Coronary artery (tissue), 2 donors: Measurements from ENCODE around the gene FBLN1.

Source experiments
- DNase-seq: peaks from one replicate; pipeline ENCODE4 v3.0.0-alpha.2; 2017; ENCODE audit warnings: low spot score
- H3K27ac ChIP-seq, 2 donors: fragments of 200-600 bp; sonication (generic); one replicate each; pipeline ENCODE4 v1.5.1; 2016 to 2019
- H3K4me3 ChIP-seq: fragments of 200-600 bp; sonication (generic); 2 replicates; pipeline ENCODE4 v1.5.1; 2016; ENCODE audit warnings: mild to moderate bottlenecking, moderate library complexity
- CTCF ChIP-seq: fragments of 200-600 bp; sonication (generic); IDR thresholded peaks from one replicate; pipeline ENCODE4 v1.5.1; 2019; ENCODE audit warnings: antibody characterized with exemption

The FBLN1 gene

GRCh38 chr22:45581549-45582080, 78.9 kb downstream of the FBLN1 start:
- Histone ChIP-seq H3K27ac (no peak overlapping the region), H3K4me3 (no peak overlapping the region)
- no peak for TF ChIP-seq CTCF
- DNase-seq: no peak

- Histone ChIP-seq H3K27ac (no peak overlapping the region), H3K4me3 (no peak overlapping the region)
- TF ChIP-seq CTCF: no peak
- DNase-seq: no peak
These were observed 79.7 kb downstream of the FBLN1 start for GRCh38 chr22:45582236-45582954.

GRCh38 chr22:45582955-45583320, 80.3 kb downstream of the FBLN1 start:
- no peak overlapping the region for H3K27ac ChIP-seq
- H3K4me3 ChIP-seq: no peak overlapping the region
- TF ChIP-seq CTCF: no peak
- no peak for DNase-seq

GRCh38 chr22:45583504-45583903, 80.8 kb downstream of the FBLN1 start:
- TF ChIP-seq CTCF: no peak
- DNase-seq: no peak
- Histone ChIP-seq H3K27ac (no peak overlapping the region), H3K4me3 (no peak overlapping the region)

GRCh38 chr22:45584121-45584570, 81.5 kb downstream of the FBLN1 start:
- no peak for DNase-seq
- TF ChIP-seq CTCF: no peak

GRCh38 chr22:45584621-45585436, 82.1 kb downstream of the FBLN1 start:
- DNase-seq: no peak
- no peak for TF ChIP-seq CTCF
- no peak overlapping the region for H3K27ac ChIP-seq

More at GRCh38 chr22:45584121-45584570, 81.5 kb downstream of the FBLN1 start:
- no peak overlapping the region for H3K27ac ChIP-seq
- H3K4me3 ChIP-seq: no peak overlapping the region

GRCh38 chr22:45585437-45585755, 82.7 kb downstream of the FBLN1 start:
- Histone ChIP-seq H3K27ac (no peak overlapping the region), H3K4me3 (no peak overlapping the region)
- TF ChIP-seq CTCF: no peak
- no peak for DNase-seq

More at GRCh38 chr22:45584621-45585436, 82.1 kb downstream of the FBLN1 start:
- H3K4me3 ChIP-seq: no peak overlapping the region
